Type B pancreatic cell (in vitro differentiated cells): ENCODE measurements around the gene CCRL2. TPM values are rescaled to one million over a fixed set of nuclear protein-coding genes. Genes with fewer than 3 reads are reported as not detected.
A peak's percentile ranks its signal among the peaks of the same experiment; 100 is the strongest.
"Not testable (repeated sequence)": the region's sequence is repeated elsewhere in the genome, so short reads cannot be mapped to it uniquely, and the experiment has no call there.

Experiments
- DNase-seq: peaks from one replicate; pipeline ENCODE4 v3.0.0; 2021; ENCODE audit warnings: mixed read lengths; ENCODE audit not compliant: unreplicated experiment; ENCODE audit errors: extremely low spot score
- H3K27ac Mint-ChIP-seq: 2 replicates; pipeline ENCODE4 v1.8.0; 2021; ENCODE audit warnings: mild to moderate bottlenecking, mixed read lengths
- H3K27me3 Mint-ChIP-seq: 2 replicates; pipeline ENCODE4 v1.8.0; 2021; ENCODE audit warnings: mixed read lengths
- H3K36me3 Mint-ChIP-seq: 2 replicates; pipeline ENCODE4 v1.8.0; 2021; ENCODE audit warnings: mixed read lengths
- H3K4me1 Mint-ChIP-seq: one replicate; pipeline ENCODE4 v1.8.0; 2021; ENCODE audit warnings: mixed read lengths; ENCODE audit not compliant: unreplicated experiment
- H3K4me3 Mint-ChIP-seq: 2 replicates; pipeline ENCODE4 v1.8.0; 2021; ENCODE audit warnings: mild to moderate bottlenecking, mixed read lengths
- H3K9me3 Mint-ChIP-seq: 2 replicates; pipeline ENCODE4 v1.8.0; 2021; ENCODE audit warnings: mixed read lengths
- CTCF ChIP-seq: fragments of 200-600 bp; sonication (generic); conservative IDR thresholded peaks from 2 replicates; pipeline ENCODE4 v1.5.0; 2021; ENCODE audit warnings: antibody characterized with exemption, mild to moderate bottlenecking
- total RNA-seq: library from RNA; stranded (reverse); gene quantifications from 2 replicates; pipeline ENCODE4 v1.2.1, GENCODE V29; 2021; ENCODE audit warnings: low replicate concordance

The CCRL2 gene
- total RNA-seq, 1 donor from 2014 or later: 0.34 TPM

DNA sequence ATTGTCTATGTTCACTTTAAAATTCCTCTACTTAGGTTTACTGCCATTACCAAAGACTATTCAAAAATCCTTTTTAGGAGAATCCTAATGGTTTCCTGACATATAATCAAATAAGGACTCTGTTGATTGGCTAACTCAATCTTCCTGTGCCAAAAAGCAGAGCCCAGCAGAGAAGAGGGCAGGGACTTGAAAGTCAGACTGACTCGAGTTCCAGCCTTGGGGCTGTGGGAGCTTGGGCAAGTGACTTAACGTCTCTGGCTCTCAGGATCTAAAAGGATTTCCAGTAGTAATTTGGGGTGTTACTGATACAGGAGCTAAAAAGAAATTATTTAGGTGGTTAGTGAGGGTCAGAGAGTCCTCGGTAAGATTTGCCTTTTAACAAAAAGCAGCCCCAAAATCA lies 25.4 kb upstream of the CCRL2 start:
- H3K9me3 Mint-ChIP-seq: no peaks in the 10 kb centered on the region
- no peaks in the 10 kb centered on the region for H3K36me3 Mint-ChIP-seq
- peaks cover 12% of the 10 kb centered on the region for H3K27me3 Mint-ChIP-seq
- no peak overlapping the region for H3K4me3 Mint-ChIP-seq
- peaks cover 13% of the 10 kb centered on the region for H3K4me1 Mint-ChIP-seq
- no peak overlapping the region for H3K27ac Mint-ChIP-seq
- TF ChIP-seq CTCF: no peak
- no peak for DNase-seq

DNA sequence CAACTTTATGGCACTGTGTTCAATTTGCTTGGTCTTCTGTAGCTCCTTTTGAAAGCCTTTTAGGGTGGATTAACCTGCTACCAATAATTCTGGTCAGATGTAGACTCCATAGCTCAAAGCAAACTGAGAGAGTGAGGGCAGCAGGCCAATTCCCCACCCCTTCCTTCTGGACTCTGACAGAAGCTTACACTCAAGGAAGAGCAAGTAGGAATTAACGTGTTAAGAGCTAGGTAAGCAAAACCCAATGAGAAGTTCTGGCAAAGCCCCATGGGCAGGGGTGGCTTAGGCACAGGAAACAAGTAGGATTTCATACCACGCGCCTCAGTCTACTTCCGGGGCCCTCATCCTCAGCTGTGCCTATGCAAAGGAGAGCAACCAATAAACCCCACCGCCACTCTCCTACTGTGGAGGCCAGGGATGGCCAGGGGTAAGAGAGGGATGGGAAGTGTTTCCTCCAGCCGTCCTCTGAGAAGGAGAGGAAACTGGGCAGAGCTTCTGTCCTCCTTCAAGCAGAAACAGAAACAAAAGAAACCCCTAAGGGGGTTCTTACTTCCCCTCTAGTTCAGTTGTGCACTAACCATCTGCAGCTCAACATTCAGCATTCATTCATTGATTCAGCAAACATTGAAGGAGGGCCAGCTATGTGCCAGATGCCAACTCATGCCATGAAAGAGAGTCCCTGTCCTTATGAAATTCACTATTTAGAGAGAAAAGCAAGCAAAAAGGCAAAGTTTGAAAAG lies 23.7 kb upstream of the CCRL2 start:
- no peak for TF ChIP-seq CTCF
- Mint-ChIP-seq H3K27me3 (peaks cover 9% of the 10 kb centered on the region), H3K27ac (no peak overlapping the region), H3K36me3 (no peaks in the 10 kb centered on the region), H3K4me3 (no peak overlapping the region), H3K9me3 (no peaks in the 10 kb centered on the region), H3K4me1 (peaks cover 10% of the 10 kb centered on the region)
- no peak for DNase-seq

DNA sequence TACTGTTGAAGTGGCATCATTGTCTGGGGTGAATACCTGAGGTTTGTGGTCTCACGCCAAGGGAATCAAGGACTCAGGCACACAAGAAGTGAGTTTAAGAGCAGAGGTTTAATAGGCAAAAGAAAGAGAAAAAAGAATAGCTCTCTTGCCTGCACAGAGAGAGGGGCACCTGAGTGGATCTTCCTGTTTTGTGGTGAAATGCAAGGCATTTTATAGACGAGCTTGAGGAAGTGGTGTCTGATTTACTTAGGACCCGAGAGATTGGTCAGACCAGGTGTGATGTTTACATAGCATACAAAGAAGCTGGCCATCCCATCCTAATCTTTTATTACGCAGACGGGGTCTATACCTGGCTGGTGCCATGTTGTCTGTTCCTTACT lies 23.1 kb upstream of the CCRL2 start:
- peaks cover 9% of the 10 kb centered on the region for H3K4me1 Mint-ChIP-seq
- no peak for TF ChIP-seq CTCF
- no peaks in the 10 kb centered on the region for H3K9me3 Mint-ChIP-seq
- H3K27me3 Mint-ChIP-seq: peaks cover 8% of the 10 kb centered on the region
- no peak for DNase-seq
- no peaks in the 10 kb centered on the region for H3K36me3 Mint-ChIP-seq
- no peak overlapping the region for H3K27ac Mint-ChIP-seq
- no peak overlapping the region for H3K4me3 Mint-ChIP-seq

- H3K4me3 Mint-ChIP-seq: no peak overlapping the region
- peaks cover 5% of the 10 kb centered on the region for H3K4me1 Mint-ChIP-seq
- no peak for DNase-seq
- H3K36me3 Mint-ChIP-seq: no peaks in the 10 kb centered on the region
- no peaks in the 10 kb centered on the region for H3K9me3 Mint-ChIP-seq
- peak overlapping the region; percentile 73 for H3K27ac Mint-ChIP-seq
- H3K27me3 Mint-ChIP-seq: peaks cover 5% of the 10 kb centered on the region
- no peak for TF ChIP-seq CTCF
These were observed 20.9 kb upstream of the CCRL2 start for GRCh38 chr3:46386205-46386604.

DNA sequence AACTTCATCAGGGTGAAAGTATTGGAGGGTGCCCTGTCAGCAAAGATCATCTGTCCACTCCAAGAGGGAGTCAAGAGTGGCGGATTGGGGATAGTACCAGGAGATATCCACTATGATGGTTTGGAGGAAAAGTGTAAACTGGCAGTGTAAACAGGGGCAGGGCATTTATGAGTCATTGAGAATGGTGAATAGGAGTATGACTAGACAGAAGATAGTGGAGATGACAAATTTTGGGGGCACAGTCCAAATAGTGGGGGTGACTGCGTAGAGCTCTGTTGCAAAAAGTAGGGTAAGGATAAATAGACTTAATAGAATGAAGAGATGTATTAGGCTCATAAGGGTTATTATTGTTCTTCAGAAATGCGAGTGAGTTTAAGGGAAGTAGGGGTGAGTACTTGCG lies 18.2 kb upstream of the CCRL2 start:
- not testable (repeated sequence) for H3K9me3 Mint-ChIP-seq, H3K4me3 Mint-ChIP-seq, H3K27ac Mint-ChIP-seq, H3K27me3 Mint-ChIP-seq, H3K36me3 Mint-ChIP-seq, H3K4me1 Mint-ChIP-seq, DNase-seq

DNA sequence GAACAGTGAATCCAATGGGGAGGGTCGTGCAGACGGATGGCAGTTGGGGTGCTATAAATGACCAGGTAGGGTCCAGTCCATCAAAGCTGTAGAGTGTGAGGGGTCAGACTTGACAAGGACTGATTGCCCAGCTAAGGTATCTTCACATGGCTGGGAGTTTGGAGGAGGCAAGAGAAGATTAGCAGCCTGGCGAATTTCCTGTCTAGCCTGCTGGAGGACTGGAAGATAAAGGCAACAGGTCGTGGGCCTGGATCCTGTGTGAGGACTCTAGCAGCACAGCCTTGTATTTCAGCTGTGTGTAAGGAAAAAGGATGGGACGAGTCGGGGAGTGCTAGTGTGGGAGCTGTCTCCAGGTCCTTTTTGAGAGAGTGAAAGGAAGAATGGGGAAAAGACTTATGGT lies 17.8 kb upstream of the CCRL2 start:
- Mint-ChIP-seq H3K4me3 (no peak overlapping the region), H3K27me3 (peaks cover under 1% of the 10 kb centered on the region), H3K27ac (no peak overlapping the region), H3K36me3 (no peaks in the 10 kb centered on the region), H3K4me1 (peaks cover 5% of the 10 kb centered on the region), H3K9me3 (peaks cover 6% of the 10 kb centered on the region)
- no peak for TF ChIP-seq CTCF
- DNase-seq: no peak

DNA sequence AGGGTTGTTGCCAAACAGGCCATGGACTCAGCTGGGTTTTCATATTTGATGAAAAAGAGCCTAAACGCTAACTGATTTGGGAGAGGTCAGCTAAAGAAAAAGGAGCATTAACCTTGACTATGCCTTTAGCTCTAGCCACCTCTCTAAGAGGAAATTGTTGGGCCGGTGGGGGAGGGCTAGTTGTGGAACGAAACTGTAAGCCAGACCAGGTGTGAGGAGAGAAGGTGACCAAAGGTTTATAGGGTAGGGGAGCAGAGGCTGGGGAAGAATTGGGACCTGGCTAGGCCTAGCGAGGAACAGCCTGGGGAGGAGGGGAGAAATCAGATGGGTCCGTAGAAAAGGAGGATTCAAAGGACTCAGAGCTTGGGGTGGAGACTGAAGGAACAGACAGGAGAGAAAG lies 15.5 kb upstream of the CCRL2 start:
- H3K36me3 Mint-ChIP-seq, H3K4me3 Mint-ChIP-seq, H3K9me3 Mint-ChIP-seq, DNase-seq, H3K27ac Mint-ChIP-seq, H3K4me1 Mint-ChIP-seq: not testable (repeated sequence)
- peaks cover 10% of the 10 kb centered on the region for H3K27me3 Mint-ChIP-seq
